ENCODE data around the gene PHLDB2. TPM values are rescaled to one million over a fixed set of nuclear protein-coding genes. Genes with fewer than 3 reads are reported as not detected.

The PHLDB2 gene
- total RNA-seq, 4 donors from 2014 or later = 81.6 to 171 (median 88.2) TPM

- Histone ChIP-seq H3K36me3 (peaks cover 0 to 21% (median 0%) of the 10 kb centered on the region in 3 donors), H3K27ac (peak overlapping the region in 2 of 4 donors; percentile 2 to 19), H3K9me3 (no peaks in the 10 kb centered on the region), H3K4me3 (no peak overlapping the region), H3K4me1 (peaks cover 0 to 30% (median 6%) of the 10 kb centered on the region in 4 donors), H3K27me3 (no peaks in the 10 kb centered on the region)
- 55 to 59% methylated on average over 11 of the region's 11 CpGs for WGBS, 2 donors
- TF ChIP-seq EP300 (IDR thresholded peaks at IDR 0.05) = no peak
- TF ChIP-seq CTCF (IDR thresholded peaks at IDR 0.05) = no peak
- no peak for TF ChIP-seq POLR2A (IDR thresholded peaks at IDR 0.05)
- DNase-seq (ENCODE audit: low spot score in 2 of 2) = no peak
Observed at GRCh38 chr3:111971533-111972130, 112.6 kb downstream of the PHLDB2 start.

DNA sequence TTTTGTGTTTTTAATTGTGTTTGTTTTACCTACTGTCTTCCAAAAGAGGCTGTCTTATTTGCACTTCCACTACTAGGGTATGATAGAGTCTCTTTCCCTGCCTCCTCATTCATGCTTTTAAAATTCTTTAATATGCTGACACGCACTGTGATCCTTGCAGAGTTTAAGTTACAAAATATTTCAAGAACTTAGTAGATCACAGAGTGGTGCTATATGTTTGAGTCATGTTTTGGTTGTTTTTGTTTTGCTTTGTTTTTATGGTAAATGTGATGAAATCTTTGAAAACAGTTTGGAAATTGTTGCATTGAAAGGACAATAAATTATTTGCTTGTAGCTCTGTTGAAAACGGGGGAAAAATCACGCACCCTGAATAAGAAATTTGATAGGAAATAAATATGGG lies 113.8 kb downstream of the PHLDB2 start:
- Histone ChIP-seq H3K4me1 (peaks cover 0 to 17% (median 2%) of the 10 kb centered on the region in 4 donors), H3K4me3 (no peak overlapping the region), H3K27ac (no peak overlapping the region), H3K36me3 (peaks cover 0 to 21% (median 0%) of the 10 kb centered on the region in 3 donors), H3K27me3 (no peaks in the 10 kb centered on the region), H3K9me3 (no peaks in the 10 kb centered on the region)
- no peak for DNase-seq (ENCODE audit: low spot score in 2 of 2)
- TF ChIP-seq CTCF (IDR thresholded peaks at IDR 0.05) (no peak), POLR2A (IDR thresholded peaks at IDR 0.05) (no peak), EP300 (IDR thresholded peaks at IDR 0.05) (no peak)
- 70 to 79% methylated on average over 3 of the region's 3 CpGs for WGBS, 2 donors

GRCh38 chr3:111975131-111975530 lies 116.1 kb downstream of the PHLDB2 start:
- H3K36me3 ChIP-seq = peaks cover 0 to 21% (median 0%) of the 10 kb centered on the region in 3 donors
- TF ChIP-seq POLR2A (IDR thresholded peaks at IDR 0.05) (no peak), EP300 (IDR thresholded peaks at IDR 0.05) (no peak), CTCF (IDR thresholded peaks at IDR 0.05) (no peak)
- no peak overlapping the region for H3K27ac ChIP-seq
- no peaks in the 10 kb centered on the region for H3K9me3 ChIP-seq
- 70 to 93% methylated on average over 2 of the region's 2 CpGs for WGBS, 2 donors
- no peak for DNase-seq (ENCODE audit: low spot score in 2 of 2)
- no peaks in the 10 kb centered on the region for H3K27me3 ChIP-seq
- H3K4me3 ChIP-seq = no peak overlapping the region
- H3K4me1 ChIP-seq = peaks cover 0 to 15% (median 5%) of the 10 kb centered on the region in 4 donors

DNA sequence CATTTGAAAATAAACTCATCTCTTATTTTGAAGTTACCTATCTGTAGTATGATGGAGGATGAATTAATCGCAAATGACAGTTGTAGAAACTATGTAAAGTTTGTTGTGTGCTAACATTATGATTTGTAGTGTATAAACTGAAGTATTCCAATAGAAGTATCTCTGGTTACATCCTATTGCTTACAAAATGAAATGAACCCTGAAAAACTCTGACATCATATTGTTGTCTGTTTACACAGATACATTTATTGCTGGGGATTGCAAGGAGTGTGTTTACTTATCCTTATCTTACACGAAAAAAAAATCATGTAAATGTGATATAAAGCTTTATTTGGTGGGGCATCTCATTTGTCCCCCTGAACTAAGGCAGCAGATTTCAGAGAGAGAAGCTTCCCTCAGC lies 117.2 kb downstream of the PHLDB2 start:
- WGBS, 2 donors = 79 to 82% methylated on average over 2 of the region's 2 CpGs

More for the DNA sequence above, 117.2 kb downstream of the PHLDB2 start:
- no peak overlapping the region for H3K27ac ChIP-seq
- TF ChIP-seq POLR2A (IDR thresholded peaks at IDR 0.05) (no peak), CTCF (IDR thresholded peaks at IDR 0.05) (no peak), EP300 (IDR thresholded peaks at IDR 0.05) (no peak)
- H3K9me3 ChIP-seq = no peaks in the 10 kb centered on the region
- peaks cover 0 to 26% (median 15%) of the 10 kb centered on the region in 4 donors for H3K4me1 ChIP-seq
- no peak for DNase-seq (ENCODE audit: low spot score in 2 of 2)
- no peaks in the 10 kb centered on the region for H3K27me3 ChIP-seq
- H3K36me3 ChIP-seq = peaks cover 0 to 11% (median 0%) of the 10 kb centered on the region in 3 donors
- H3K4me3 ChIP-seq = no peak overlapping the region
